ENCODE measurements around the gene HRH2. TPM values are rescaled to one million over a fixed set of nuclear protein-coding genes. Genes with fewer than 3 reads are reported as not detected.

Gene HRH2
- total RNA-seq, 1 donor from 2014 or later, result not detected

DNA sequence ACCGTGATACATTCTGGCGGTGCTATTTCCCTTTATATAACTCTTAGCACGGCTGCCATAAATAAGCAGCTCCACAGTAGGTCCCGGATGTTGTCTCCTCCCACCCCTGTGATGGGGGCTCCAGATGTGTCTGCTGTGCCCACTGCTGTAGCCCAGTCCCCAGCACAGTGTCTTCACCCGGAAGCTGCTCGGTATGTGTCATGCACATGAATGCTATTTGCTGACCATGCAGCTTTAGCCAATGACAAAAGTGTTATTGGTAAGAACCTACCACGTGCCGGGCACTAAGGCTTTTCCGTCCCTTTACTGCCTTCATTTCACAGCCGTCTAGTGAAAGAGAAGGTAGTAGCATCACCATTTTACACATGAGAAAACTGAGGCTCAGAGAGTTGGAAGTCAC is 20.2 kb downstream of the HRH2 start:
- DNase-seq, result no peak

DNA sequence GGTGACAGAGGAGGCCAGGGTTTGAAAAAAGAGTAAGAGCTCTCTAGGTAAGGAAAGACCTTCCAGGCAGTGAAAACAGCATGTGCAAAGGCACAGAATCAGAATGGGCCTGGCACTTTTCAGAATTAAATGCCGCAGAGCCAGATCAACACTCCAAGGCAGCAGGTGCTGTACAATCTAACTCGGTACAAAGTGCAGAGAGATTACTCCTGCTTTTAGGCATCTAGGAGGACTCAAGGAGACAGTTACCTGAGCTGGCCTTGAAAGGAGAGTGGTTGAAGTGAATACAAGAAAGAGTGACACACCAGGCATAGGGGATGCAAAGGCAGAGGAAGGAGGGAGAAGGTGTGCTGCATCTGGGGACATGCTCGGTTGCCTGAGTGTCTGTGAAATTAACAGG is 21.5 kb downstream of the HRH2 start:
- DNase-seq, result no peak

DNA sequence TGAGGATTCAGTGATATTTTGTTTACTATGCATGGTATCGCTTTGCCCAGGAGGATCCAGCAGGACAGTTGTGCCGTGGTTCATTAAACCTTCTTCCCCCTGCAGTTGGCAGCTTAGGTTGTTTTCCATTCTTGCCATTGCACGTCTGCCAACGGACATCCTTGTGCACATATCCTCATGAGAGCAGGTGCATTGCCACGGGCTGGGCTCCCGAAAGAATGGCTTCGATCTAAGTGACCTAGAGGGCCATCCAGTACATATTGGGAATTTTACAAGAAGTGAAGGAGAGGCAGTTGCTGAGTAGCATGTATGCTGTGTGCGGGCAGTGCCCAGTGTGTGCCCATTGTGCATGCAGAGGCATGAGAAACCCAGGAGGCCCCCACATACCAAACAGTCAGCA is 22.1 kb downstream of the HRH2 start:
- no peak for DNase-seq

DNA sequence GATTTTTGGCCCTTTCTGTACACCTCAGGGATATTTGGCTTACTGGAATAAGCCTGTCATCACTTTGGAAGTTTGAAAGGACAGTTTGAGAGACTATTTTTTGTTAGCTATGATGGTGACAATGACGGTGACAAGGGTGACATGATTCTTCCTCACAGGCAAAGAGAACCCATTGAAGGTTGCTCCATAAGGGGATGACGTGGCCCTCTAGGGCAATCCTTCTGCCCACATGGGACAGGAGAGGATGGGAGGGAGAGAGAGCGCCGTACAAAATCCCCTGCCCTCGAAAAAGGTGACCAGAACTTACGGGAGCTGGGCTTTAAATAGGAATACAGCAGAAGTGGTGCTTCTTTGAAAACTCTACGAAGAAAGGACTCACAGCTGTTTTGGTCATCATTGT is 22.6 kb downstream of the HRH2 start:
- DNase-seq, result no peak

DNA sequence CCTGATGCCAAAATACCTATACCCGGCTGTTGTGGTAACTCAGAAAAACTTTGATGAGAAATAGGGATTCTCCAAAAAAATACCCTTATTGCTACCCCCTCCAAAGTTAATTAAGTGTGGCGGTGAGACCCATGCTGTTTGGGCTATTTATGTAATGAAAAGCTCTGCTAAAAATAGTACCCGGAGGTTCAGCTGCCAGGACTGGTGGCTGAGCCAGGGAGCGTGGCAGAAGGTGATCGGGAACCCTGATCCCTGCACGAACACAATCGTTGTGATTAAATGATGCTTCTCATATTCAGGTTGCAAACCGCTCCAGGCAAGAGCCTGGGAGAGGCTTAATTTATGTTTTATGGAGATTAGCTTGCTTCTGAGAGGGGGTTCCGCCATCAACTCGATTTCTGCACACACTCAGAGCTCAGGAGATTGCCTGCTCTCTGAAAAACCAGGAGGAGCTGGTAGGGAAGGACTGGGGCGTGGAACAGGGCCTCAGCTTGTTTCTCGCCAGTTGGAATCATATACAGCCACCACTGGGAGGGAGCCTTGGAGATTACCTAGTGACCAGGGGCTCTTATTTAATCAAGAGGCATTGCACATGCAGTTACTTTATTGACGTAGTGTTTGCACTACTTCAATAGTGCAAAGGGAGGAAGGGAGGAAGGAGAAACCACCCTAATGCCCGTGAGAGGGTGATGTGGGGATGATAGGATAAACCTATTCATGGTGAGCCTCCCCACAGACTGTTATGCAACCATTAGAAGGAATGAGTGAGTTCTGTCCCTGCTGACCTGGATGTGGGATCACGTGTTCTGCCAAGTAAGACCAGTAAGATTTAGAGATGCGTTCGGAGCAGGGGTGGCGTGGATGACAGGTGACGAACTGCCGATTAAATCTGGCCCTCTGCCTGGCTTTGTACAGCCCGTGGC is 23.4 kb downstream of the HRH2 start:
- DNase-seq, result no peak

DNA sequence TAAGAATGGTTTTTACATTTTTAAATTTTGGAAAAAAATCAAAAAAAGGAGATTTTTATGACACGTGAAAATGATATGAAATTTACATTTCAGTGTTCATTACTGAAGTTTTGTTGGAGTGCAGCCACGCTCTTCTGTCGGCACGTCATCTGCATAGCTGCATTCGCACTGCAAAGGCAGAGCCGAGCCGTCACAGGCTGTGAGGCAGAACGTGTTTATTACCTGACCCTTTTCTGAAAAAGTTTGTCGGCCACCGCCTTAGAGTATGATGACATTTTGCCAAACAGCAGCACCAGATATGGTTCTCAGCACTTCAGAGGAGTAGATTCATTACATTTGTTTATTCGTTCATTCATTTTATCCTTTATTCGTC is 24.1 kb downstream of the HRH2 start:
- DNase-seq, result no peak

DNA sequence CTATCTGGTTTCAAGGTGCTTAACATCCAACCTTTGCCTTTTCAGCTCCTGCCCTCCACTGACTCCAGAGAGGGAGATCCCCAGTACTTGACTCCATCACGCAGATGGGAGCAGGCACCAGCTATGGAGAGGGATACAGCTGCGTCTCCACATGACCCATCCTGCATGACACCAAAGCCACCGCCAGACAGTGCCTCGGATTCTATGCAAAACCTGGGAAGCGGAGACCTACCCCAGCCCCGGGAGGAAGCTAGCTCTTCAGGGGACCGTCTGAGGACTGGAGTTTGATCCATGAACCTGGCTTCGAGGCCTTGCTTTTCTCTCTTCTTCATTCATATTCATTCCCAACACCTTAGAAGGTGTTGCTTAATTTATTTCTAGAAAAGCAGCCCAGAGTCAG is 24.8 kb downstream of the HRH2 start:
- DNase-seq, result no peak

DNA sequence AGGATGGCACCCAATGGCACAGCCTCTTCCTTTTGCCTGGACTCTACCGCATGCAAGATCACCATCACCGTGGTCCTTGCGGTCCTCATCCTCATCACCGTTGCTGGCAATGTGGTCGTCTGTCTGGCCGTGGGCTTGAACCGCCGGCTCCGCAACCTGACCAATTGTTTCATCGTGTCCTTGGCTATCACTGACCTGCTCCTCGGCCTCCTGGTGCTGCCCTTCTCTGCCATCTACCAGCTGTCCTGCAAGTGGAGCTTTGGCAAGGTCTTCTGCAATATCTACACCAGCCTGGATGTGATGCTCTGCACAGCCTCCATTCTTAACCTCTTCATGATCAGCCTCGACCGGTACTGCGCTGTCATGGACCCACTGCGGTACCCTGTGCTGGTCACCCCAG is 25.4 kb downstream of the HRH2 start:
- no peak for DNase-seq

DNA sequence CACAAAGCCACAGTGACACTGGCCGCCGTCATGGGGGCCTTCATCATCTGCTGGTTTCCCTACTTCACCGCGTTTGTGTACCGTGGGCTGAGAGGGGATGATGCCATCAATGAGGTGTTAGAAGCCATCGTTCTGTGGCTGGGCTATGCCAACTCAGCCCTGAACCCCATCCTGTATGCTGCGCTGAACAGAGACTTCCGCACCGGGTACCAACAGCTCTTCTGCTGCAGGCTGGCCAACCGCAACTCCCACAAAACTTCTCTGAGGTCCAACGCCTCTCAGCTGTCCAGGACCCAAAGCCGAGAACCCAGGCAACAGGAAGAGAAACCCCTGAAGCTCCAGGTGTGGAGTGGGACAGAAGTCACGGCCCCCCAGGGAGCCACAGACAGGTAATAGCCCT is 26.1 kb downstream of the HRH2 start:
- no peak for DNase-seq

DNA sequence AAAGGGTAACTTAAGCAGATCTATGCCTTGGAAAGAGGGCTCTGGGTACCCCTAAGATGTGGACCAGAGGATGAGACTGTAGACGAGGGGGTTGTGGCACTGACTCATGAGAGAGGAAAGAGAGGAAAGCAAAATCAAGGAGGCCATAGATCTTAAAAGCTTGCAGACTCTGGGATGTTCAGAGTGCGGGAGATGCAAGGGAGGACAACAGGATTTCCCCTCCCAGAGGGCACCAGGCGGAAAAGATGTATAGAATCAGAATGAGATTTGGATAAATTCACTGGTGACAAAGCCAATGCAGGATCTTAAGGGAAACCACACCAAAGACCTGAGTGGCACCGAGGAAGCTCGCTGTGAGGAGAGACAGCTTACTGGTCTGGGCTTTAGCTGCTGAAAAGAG is 27.1 kb downstream of the HRH2 start:
- DNase-seq, result no peak

DNA sequence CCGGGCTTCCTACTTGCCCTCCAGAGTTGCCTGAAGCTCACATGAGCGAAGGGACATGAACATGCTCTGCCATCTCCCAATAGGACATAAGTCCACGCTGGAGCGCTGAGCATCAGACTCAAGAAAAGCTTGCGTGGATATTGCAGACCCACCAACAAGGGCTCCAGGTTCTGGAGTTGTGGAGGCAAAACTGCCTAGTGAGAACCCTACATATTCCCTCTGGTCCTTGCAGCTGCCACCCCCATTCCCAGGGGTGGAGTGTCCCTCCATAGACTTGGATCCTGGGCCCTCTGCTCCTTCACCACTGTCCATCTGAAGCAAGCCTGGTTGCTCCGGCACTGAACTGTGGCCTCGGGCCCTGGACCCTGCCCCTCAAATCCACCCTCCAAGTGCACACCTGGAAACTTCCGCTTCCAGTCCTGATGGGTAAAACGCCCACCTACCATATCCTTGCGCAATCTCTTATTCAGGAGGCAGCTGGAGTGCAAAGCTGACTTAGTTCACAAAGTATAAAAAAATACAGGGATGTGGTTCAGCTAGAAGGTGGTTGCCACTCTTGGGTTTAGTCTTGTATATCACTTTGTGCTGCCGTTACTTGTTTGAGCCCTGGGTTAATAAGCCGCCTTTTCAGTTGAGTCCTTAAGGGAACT is 28.0 kb downstream of the HRH2 start:
- no peak for DNase-seq

DNA sequence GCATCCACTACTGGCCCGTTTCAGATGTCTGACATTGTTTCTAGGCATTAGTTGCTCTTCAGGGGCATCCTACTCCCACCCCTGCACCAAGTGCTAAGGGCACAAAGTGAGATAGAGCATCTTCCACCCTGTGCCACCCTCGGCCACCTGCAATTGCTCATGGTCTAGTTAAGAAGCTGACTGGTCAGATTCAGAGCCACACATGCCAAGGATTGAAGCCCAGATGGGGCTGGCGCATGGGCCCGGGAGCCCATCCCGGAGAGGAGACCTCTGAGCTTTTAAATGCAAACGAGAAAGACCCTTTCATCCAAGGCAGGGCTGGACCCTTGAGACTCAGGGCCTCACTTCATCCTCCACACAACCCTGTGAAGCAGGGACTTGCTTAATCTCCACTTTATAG is 28.5 kb downstream of the HRH2 start:
- DNase-seq, result no peak

DNA sequence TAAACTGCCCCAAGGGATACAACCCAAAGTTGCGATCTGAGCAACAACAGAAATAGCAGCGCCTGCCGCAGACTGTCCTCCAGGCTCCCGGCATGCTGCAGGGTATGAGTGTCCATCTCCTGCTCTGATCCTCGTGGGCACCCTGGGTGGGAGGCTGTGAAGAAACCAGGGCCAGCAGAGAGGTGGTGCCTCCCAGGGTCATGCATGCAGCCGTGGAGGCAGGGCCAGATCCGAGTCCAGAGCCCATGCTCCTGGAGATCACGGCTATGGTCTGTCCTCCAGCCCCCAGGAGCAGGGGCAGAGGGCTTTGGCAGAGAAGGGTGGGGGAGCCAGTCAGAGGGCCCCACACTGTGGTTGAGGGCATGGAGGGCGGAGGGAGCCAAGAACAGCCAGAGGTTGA is 29.0 kb downstream of the HRH2 start:
- DNase-seq, result no peak

DNA sequence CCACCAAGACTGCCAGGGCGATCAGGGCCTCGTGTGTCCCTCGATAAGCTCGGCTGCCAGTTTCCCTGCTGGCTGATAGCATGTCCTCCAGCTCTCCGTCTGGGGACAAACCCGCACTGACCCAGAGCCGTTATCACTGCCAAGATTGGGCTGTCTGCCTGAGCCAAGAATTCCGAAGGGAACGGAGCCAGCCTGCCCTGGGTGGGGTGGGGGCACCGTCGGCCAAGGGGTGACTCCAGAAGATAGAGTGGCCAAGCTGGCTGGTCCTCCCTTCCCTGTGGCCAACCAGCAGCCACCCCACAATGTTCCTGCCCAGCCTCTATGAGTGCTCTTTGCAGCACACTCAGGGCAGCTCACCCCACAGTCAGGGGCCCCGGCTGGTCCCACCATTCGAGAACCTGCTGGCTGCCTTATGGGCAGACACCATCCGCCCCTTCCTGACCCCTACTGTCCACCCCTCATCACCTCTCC is 29.4 kb downstream of the HRH2 start:
- DNase-seq, result no peak

DNA sequence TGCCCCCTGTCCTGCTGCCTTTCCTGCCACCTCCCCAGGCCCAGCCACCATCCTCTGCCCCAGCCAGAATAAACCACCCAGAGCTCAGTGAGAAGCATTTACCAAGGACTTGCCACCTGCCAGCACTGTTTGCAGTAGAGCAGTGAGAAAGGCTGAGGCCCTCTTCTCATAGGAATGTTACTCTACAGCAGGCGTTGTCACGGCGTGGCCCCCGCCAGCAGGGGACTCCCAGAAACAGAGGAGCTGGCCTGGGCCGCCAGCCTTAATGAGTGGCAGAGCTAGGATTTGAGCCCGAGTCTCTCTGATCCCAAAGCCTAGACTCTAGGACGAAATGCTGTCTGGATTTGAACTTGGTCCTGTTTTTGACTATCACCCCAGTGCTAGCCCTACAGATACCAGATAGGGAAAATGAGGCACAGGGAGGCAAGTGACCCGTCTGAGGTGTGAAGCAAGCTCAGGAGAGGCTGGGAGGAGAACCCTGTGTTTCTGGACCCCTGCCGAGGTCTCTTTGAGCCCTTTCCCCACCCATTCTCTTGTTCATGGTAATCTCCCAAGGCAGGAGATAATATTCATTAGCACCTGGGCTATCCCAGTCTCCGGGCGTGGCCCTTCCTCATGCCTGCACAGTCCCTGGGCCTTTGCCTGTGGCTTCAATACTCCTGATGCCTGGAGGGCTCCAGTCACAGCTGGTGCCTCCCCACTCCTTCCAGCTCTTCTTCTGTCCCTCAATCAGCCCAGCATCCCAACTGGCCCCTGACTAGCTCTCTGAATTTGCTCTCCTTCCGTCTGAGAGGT is 30.7 kb downstream of the HRH2 start:
- no peak for DNase-seq

DNA sequence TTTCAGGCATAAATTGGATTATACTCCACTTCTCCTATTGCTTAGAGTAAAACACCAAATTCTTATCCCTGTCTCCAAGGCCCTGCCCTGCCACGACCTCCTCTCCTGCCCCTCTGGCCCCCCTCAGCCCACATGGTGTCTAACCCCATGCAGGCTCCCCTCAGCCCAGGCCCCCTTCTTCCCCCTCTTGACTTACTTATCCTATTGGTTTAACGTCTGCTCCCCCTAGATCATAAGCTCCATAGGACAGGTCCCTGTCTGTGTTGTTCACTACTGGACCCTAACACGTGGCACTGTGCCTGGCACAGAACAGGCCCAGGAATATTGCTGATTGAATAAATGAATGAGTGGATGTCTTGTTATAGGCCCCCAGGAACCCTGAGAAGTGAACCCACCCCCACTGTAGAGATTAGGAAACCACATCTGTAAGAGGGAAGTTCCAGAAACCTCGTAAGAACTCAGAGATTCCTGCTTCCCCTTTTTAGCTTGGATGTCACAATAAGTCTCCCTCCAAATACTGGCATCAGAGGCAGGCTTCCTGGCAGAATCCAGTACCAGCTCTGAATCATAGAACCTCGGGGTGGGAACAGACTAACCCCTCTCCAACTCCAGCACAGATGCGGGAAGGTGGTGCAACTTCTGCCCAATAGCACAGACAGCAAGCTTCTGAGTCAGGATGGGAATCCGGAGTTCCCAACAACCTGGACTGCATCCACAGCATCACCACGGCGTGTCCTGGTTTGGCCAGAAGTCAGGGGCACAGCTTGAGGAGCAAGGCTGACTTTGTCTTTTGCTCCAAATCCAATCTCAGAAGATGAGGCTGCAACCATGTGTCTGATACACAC is 31.5 kb downstream of the HRH2 start:
- DNase-seq, result no peak

DNA sequence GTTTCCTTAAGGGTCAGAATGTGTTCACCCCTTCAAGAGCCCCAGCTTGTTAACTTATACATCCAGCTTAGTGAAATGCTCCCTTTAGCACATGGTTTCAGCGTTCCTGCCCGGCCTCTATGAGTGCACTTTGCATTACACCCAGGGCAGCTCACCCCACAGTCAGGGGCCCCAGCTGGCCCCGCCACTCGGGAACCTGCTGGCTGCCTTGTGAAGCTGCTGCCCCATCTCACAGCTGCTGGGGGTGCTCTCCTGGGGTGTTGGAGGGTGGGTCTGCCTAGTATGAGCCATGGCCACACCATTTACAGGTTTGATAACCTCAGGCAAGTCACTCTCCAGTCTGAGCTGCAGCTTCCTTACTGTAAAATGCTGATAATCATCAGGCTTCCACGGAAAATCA is 32.2 kb downstream of the HRH2 start:
- no peak for DNase-seq

DNA sequence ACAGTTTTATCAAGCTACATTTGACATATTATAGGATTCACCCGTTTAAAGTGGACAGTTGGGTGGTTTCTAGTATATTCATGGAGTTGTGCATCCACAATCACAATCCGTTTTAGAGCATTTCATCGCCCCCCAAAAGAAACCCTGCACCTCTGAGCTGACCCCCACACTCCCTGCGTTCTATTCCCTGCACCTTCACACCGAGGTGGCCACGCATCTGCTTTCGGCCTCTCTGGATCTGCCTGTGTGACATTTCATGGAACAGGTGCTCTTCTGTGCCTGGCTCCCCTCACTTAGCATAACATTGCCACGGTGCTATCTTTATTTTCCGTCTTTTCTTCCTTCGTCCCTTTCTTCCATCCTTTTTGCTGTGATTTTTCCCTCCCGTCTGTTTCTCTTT is 32.7 kb downstream of the HRH2 start:
- DNase-seq, result no peak

DNA sequence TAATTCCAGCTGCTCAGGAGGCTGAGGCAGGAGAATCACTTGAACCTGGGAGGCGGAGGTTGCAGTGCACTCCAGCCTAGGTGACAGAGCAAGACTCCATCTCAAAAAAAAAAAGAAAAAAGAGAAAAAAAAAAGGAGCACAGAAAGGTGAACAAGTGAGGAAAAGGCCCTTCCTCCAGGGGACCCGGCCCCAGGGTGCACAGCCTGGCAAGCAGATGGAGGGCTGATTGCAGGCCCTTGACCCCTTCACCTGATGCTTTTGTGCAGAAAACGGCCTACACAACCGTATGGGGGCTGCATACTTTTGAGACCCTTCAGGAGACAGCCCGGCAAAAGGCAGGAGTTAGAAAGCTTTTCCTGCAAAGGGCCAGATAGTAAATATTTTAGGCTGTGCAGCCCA is 33.9 kb downstream of the HRH2 start:
- DNase-seq, result no peak

DNA sequence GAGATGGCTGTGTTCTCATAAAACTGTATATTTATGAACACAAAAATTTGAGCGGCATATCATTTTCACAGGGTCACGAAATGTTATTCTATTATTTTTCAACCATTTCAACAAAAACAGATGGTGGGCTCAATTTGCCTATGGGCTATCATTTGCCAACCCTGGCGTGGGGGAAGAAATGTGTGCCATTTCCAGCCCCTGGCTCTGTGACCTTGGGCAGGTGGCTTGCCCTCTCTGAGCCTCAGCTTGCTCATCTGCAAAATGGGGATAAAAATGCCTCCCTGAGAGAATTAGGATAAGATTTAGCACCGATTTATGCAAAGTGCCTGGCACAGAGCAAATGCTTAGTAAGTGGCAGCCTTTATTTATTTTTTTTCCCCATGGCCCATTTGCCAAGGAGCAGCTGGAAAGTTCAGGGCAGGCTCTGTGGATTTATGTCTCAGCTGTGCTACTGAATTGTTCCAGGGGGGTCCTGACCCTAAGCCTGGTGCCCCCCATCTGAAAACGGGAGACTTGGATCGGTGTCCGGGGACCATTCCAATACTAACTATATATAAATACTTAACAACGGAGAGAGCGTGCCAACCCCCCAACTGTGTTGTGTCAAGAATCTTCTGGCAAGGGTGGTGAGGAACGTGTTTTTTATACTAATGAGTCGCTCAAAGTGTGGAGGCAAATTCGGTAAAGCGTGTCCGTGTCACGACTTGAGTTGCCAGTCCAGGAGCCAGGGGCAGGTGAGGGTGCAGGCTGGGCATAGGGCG is 34.5 kb downstream of the HRH2 start:
- DNase-seq, result no peak

DNA sequence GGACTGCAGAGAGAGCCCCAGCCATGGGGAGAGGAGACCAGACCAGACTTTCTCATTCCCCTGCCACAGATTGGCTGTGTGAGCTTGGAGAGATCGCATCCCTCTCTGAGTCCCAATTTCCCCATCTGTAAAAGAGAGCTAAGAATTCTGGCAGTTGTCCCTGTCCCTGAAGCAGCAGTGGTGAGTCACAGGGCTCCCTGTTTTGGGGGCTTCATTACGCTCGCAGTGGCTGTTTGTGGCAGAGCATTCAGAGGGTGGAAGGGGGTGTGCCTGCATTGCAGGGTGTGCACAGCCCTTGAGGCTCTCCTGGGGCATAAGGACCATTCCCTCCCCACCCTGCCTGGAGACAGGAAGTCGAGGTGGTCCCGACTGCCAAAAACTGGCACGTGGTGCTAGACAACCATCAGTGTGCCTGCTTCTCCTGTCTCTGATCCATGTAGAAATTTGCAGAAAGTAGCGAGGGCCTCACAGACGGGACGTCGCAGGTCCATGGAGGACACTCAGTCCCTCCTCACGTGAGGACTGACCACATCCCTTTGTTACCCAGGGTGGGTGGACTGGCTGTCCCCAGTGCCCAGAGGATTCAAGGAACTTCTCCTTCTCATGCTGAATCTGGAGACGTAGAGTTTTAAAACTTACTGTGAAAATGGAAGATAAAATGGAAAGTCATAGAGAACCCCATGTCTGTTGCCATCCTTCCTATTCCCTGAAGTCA is 35.3 kb downstream of the HRH2 start:
- no peak for DNase-seq

All from dermis blood vessel endothelial cell (primary cell).